HG02943 (cell line): ENCODE data around the gene TLR8.

ENCODE experiments used
- ATAC-seq: cut with Tn5 transposase; IDR thresholded peaks from one replicate; pipeline ENCODE4 v1.9.1; 2021; ENCODE audit warnings: mild to moderate bottlenecking, low read depth, moderate library complexity; ENCODE audit not compliant: unreplicated experiment

The TLR8 gene

DNA sequence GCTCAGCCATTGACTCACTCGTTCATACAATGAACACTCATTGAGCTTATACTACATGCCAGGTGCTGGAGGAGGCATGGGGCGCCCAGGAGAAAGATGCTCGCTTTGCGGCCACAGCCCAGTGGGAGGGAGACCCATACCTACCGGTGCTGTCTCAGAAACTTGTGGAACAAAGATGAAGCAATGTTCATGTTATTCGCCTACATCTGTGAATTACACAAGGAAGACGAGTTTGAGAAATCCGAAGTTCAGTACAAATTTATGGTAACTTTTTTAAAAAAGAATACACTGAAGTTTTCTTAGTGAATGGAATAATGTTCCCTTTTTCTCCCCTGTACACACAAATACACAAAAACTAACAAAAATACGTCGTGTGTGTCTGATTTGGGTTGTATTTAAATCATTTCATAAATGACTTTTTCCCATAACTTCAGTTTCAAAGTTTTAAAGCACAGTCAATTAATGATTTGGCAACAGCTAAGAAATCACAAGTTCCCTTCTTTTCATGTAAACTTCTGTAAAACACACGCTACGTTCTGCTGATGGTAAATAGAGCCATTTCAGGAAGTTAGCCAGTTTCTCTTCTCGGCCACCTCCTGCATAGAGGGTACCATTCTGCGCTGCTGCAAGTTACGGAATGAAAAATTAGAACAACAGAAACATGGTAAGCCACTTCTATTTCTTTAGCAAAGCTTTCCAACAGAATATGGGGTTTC lies at the start of gene TLR8:
Gene TLR8 (plus strand): TSS at position 575 of the 716 bp plus-strand sequence. CDS start 87 bp downstream, at position 662.
- no peak for ATAC-seq

DNA sequence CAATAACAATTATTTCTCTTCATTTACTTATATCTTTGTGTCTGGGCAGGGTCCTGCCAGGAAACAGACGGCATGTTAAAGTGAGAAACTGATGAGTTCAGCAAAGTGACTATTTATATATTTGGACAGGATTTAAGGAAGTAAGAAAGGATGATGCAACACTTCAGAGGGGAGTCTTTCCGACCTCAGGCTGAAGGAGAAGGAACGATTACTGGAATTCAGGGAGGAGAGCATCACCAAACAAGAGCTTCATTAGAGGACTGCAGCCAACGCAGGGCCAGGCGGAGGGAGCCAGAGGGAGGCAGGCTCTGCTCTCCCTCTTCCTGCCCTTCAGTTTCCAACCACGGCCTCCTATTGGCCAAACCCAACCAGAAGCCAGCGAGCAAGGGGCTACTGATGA lies 41.1 kb upstream of the TLR8 start:
- no peak for ATAC-seq

DNA sequence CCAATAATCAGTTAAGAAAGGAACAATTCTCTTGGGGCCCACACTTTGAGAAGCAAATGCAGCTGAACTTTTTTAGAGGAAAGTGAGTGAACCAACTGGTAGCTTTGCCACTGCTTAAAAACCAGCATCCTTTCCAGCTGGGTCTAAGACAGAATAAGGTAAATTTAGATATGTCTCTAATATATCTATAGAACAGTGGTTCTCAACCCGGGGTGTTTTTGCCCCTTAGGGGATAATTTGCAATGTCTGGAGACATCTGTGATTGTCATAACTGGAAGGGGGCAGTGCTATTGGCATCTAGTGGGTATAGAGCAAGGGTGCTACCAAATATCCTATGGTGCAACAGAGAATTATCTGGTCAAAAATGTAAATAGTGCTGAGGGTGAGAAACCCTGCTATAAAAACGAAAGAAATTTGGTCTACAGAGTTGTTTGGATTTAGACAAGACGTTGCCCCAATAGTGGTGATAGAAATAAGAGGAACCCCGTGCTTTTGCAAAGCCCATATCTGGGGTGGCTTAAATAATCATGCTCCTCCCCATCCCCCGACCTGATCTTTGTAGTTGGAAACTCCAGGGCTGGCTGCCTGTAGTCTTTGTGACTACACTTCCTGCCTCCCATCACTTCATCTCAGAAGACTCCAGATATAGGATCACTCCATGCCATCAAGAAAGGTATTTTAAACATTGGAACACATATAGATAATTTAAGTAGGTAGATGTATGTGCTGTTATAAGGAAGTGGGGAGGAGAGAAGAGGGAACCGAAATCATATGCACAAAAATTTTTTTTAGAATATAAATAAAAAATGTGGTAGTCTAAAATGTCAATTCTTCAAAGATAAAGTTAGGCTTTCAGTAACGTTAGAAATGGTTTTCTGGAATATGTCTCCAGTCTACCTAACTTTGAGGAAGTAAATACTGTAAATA lies 39.7 kb upstream of the TLR8 start, which contains the start of gene TLR7:
Gene TLR7 (plus strand): TSS at position 622 of the 927 bp plus-strand sequence. CDS start 507 bp downstream, outside the sequence.
- no peak for ATAC-seq

GRCh38 chrX:12867685-12868084 lies 38.7 kb upstream of the TLR8 start:
- ATAC-seq, result no peak

DNA sequence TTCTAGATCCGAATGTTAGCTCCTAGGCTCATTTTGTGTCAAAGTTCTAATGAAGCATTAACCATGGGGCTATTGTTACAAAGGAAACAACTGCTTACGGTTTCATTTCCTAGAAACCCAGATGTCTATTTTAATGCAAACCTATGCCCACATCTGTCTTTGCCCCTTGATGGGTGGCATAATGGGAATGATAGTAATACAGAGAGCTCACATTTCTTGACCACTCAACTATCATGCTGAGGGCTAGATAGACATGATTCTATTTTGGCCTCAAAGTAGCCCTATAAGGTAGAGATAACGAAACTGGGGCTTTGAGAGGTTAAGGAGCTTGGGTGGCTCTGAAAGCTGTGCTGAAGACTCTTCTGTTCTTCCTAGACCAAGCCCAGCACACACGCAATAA lies 37.7 kb upstream of the TLR8 start:
- ATAC-seq, result peak; percentile 59

GRCh38 chrX:12871257-12871656 lies 35.2 kb upstream of the TLR8 start:
- ATAC-seq, result no peak

GRCh38 chrX:12872741-12873140 lies 33.7 kb upstream of the TLR8 start:
- no peak for ATAC-seq

GRCh38 chrX:12874581-12874980 lies 31.8 kb upstream of the TLR8 start:
- no peak for ATAC-seq

DNA sequence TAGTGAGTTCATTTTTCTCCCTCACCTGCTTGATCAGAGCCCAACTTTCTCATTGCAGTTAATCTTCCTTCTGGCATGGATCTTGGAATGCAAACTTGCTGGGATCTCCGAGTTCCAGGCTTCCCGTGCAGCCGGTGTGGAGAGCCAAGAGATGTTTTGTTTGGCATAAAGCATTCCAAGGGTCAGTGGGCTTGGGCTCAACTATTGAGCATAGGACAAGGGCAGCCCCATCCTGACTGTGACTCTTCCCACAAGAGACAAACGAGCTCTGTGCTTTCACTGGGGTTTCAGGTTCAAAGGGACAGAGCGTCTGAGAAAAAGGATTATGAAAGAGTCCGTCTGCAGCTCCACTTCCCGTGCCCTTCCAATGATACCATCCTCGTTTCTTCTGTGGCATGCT lies 29.0 kb upstream of the TLR8 start:
- ATAC-seq, result no peak

GRCh38 chrX:12878536-12878935 lies 27.9 kb upstream of the TLR8 start:
- ATAC-seq, result no peak

GRCh38 chrX:12881914-12882313 lies 24.5 kb upstream of the TLR8 start:
- ATAC-seq, result no peak

GRCh38 chrX:12885508-12885907 lies 20.9 kb upstream of the TLR8 start:
- no peak for ATAC-seq

DNA sequence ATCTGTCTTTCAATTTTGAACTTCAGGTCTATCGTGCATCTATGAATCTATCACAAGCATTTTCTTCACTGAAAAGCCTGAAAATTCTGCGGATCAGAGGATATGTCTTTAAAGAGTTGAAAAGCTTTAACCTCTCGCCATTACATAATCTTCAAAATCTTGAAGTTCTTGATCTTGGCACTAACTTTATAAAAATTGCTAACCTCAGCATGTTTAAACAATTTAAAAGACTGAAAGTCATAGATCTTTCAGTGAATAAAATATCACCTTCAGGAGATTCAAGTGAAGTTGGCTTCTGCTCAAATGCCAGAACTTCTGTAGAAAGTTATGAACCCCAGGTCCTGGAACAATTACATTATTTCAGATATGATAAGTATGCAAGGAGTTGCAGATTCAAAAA lies 19.9 kb upstream of the TLR8 start:
- ATAC-seq, result no peak

- no peak for ATAC-seq
These were observed 19.3 kb upstream of the TLR8 start for GRCh38 chrX:12887141-12887540.

DNA sequence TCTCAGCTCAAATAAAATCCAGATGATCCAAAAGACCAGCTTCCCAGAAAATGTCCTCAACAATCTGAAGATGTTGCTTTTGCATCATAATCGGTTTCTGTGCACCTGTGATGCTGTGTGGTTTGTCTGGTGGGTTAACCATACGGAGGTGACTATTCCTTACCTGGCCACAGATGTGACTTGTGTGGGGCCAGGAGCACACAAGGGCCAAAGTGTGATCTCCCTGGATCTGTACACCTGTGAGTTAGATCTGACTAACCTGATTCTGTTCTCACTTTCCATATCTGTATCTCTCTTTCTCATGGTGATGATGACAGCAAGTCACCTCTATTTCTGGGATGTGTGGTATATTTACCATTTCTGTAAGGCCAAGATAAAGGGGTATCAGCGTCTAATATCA lies 18.7 kb upstream of the TLR8 start:
- no peak for ATAC-seq

GRCh38 chrX:12890467-12890866 lies 16.0 kb upstream of the TLR8 start:
- peak; percentile 61 for ATAC-seq

- ATAC-seq, result no peak
These were observed 15.2 kb upstream of the TLR8 start for GRCh38 chrX:12891171-12891570.

DNA sequence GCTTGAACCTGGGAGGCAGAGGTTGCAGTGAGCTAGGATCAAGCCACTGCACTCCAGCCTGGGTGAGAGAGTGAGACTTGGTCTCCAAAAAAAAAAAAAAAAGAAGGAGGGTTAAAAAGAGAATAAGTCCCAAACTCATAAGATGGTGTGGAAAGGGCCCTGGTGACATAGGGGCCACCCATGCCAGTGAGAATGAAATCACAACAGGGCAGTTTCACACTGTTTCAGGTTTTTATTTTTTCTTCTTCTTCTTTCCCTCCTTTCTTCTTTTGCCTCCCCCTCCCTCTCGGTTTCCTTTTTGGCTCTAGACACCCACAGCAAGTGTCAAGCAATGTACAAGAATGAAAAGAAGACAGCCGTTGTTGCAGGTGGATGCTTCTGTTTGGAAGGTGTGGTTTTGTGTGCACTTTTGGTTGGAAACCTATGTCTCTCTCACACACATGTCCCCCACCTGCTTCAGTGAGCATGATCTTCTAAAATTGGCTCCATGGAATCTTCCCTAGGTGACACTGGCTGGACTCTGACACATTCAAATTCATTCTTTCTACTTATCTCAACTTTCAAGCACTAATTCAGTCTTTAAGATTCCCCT lies 14.4 kb upstream of the TLR8 start:
- ATAC-seq, result peak; percentile 49

DNA sequence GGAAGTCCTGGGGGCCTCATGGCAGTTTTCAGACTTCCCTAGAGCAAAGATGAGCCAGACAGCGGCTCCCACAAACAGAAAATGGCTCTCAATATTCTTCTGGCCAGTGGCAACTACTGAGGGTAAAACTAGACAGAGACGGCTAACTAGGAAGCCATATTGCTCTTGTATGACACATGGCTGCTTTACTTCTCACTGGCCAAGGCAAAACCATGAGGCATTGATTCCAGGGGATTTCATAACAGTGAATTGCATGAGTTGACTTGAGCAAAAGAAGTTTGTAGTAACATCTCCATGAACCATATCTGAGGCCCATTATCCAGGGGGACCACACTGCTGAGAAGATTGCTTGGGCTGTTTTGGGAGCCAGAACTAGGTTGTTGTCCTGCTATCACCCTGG lies 13.7 kb upstream of the TLR8 start:
- no peak for ATAC-seq

DNA sequence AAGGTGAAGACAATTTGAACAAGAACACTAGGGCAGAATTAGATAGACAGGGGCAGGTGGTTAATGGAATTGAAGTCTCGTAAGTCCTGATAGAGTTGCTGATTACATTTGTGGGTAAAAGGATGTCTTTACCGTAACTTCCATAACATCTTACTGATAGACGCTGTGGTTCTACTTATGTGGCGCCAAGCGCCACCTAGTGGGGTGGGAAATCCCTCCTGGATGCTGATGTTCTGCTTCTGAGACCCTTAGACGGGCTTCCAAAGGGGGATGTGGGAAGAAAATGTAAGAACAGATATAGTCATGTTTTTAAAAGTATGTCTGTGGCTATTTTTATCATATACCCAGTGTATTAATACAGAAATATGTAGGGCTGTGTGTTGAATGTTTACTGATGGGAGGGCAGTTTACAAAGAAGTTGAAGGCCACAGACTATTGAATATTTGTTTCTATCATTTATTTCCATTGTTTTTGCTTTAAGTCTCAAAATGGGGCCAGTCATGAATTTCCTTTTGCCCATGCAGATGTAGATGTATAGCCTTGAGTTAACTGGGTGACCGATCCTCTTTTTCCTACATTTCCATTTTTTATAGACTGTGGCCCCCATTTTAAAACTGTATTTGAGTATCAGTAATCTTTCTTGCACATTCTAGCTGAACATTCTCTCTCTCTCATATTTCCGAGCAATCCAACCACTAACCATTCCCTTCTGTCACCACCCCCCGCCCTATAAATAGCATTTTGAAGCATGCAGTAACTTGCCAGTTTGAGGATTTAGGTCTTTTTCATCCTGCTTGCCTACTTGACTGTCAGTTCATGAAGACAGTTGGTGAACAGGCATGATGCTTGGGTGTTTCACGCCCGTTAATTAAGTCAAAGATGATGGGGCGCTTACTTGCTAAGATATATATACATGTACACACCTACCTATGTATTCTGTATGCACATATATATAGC lies 12.1 kb upstream of the TLR8 start:
- ATAC-seq, result no peak
